IMR-90 (cell line): ENCODE results near the gene PSRC1. TPM values are rescaled to one million over a fixed set of nuclear protein-coding genes. Genes with fewer than 3 reads are reported as not detected.

Experiments
- ATAC-seq: fragments of 200-7000 bp; cut with Tn5 transposase; 2 replicates; pipeline ENCODE4 v1.9.1; 2020; ENCODE audit warnings: low read depth, mild to moderate bottlenecking, moderate library complexity
- BruUV-seq: library from RNA; stranded (reverse); fragments of 400-500 nt; replicated peaks from 2 replicates; lab custom pipeline; 2021; lab: Mats Ljungman, UMichigan
- CTCF ChIA-PET: fragments of 300-600 bp; formaldehyde crosslinking; extraction: SDS; loops from one replicate; lab custom pipeline; 2021; ENCODE audit warnings: antibody characterized with exemption; lab: Yijun Ruan, JAX
- POLR2A ChIA-PET: fragments of 300-600 bp; sonication (Branson Sonifier 250); formaldehyde crosslinking; loops from one replicate; lab custom pipeline; 2022; ENCODE audit warnings: antibody characterized with exemption; ENCODE audit not compliant: unreplicated experiment; lab: Charles Lee
- DNase-seq: peaks from one replicate; pipeline ENCODE4 v3.0.0; 2013
- H2AFZ ChIP-seq: replicated peaks from 2 replicates; pipeline ENCODE3; 2013; ENCODE audit warnings: low read length, mild to moderate bottlenecking; ENCODE audit not compliant: poor library complexity
- H2AK5ac ChIP-seq: 2 replicates; pipeline ENCODE4 v1.6.1; 2013; ENCODE audit warnings: low read depth, low read length, inconsistent platforms
- H2AK9ac ChIP-seq: replicated peaks from 2 replicates; pipeline ENCODE3; 2013; ENCODE audit warnings: mild to moderate bottlenecking, low read depth, low read length, moderate library complexity; ENCODE audit not compliant: poor library complexity
- H2BK120ac ChIP-seq: 2 replicates; pipeline ENCODE4 v1.6.1; 2013; ENCODE audit warnings: low read depth, low read length, inconsistent platforms
- H2BK15ac ChIP-seq: 3 replicates; pipeline ENCODE4 v1.6.1; 2013; ENCODE audit warnings: low read depth, low read length, inconsistent platforms
- H2BK20ac ChIP-seq: 2 replicates; pipeline ENCODE4 v1.6.1; 2013; ENCODE audit warnings: low read depth, mild to moderate bottlenecking, inconsistent platforms, low read length, moderate library complexity
- H2BK5ac ChIP-seq: 2 replicates; pipeline ENCODE4 v1.6.1; 2013; ENCODE audit warnings: mild to moderate bottlenecking, low read depth, low read length, inconsistent platforms; ENCODE audit not compliant: poor library complexity, severe bottlenecking
- H3K14ac ChIP-seq: replicated peaks from 2 replicates; pipeline ENCODE4 v1.6.1; 2013; ENCODE audit warnings: low read depth, low read length, inconsistent platforms
- H3K18ac ChIP-seq: 2 replicates; pipeline ENCODE4 v1.6.1; 2013; ENCODE audit warnings: low read depth, low read length, control low read depth
- H3K23ac ChIP-seq: 2 replicates; pipeline ENCODE4 v1.6.1; 2013; ENCODE audit warnings: low read depth, low read length, inconsistent platforms
- H3K27ac ChIP-seq: 2 replicates; pipeline ENCODE4 v1.5.1; 2013; ENCODE audit warnings: mild to moderate bottlenecking, control low read depth, low read length; ENCODE audit not compliant: insufficient read depth
- H3K27me3 ChIP-seq: 2 replicates; pipeline ENCODE4 v1.6.1; 2013; ENCODE audit warnings: low read length; ENCODE audit not compliant: control insufficient read depth, insufficient read depth
- H3K36me3 ChIP-seq: 2 replicates; pipeline ENCODE4 v1.6.1; 2013; ENCODE audit warnings: low read length, mixed read lengths; ENCODE audit not compliant: control insufficient read depth, insufficient read depth
- H3K4ac ChIP-seq: 2 replicates; pipeline ENCODE4 v1.6.1; 2013; ENCODE audit warnings: low read depth, low read length, inconsistent platforms
- H3K4me1 ChIP-seq: 2 replicates; pipeline ENCODE4 v1.6.1; 2013; ENCODE audit warnings: low read length, mixed read lengths; ENCODE audit not compliant: control insufficient read depth, insufficient read depth
- H3K4me2 ChIP-seq: 2 replicates; pipeline ENCODE4 v1.6.1; 2013; ENCODE audit warnings: low read depth, mild to moderate bottlenecking, control low read depth, low read length, moderate library complexity
- H3K4me3 ChIP-seq: 2 replicates; pipeline ENCODE4 v1.5.1; 2013; ENCODE audit warnings: low read depth, mild to moderate bottlenecking, control low read depth, low read length, moderate library complexity; ENCODE audit not compliant: insufficient read depth
- H3K56ac ChIP-seq: 2 replicates; pipeline ENCODE4 v1.6.1; 2013; ENCODE audit warnings: low read length, inconsistent platforms; ENCODE audit not compliant: insufficient read depth; ENCODE audit errors: extremely low read depth
- H3K79me1 ChIP-seq, 2 experiments: 2 replicates each; pipeline ENCODE4 v1.6.1; 2013; ENCODE audit warnings: low read length in 2 of 2, inconsistent platforms in 1 of 2, low read depth in 1 of 2
- H3K9ac ChIP-seq: 2 replicates; pipeline ENCODE4 v1.6.1; 2013; ENCODE audit warnings: low read depth, low read length, control low read depth
- H3K9me1 ChIP-seq: 2 replicates; pipeline ENCODE4 v1.6.1; 2013; ENCODE audit warnings: low read length, inconsistent platforms; ENCODE audit not compliant: insufficient read depth
- H3K9me3 ChIP-seq: 2 replicates; pipeline ENCODE4 v1.6.1; 2013; ENCODE audit warnings: low read length; ENCODE audit not compliant: control insufficient read depth, insufficient read depth
- H4K20me1 ChIP-seq: 2 replicates; pipeline ENCODE4 v1.6.1; 2013; ENCODE audit warnings: low read length, inconsistent platforms; ENCODE audit not compliant: insufficient read depth
- H4K5ac ChIP-seq: 2 replicates; pipeline ENCODE4 v1.6.1; 2013; ENCODE audit warnings: mild to moderate bottlenecking, low read depth, low read length, control low read depth
- H4K8ac ChIP-seq, 2 experiments: 2 replicates each; pipeline ENCODE4 v1.6.1; 2013; ENCODE audit warnings: low read depth in 2 of 2, low read length in 2 of 2, control low read depth in 1 of 2, inconsistent platforms in 1 of 2
- H4K91ac ChIP-seq: 2 replicates; pipeline ENCODE4 v1.6.1; 2013; ENCODE audit warnings: low read depth, low read length, inconsistent platforms; ENCODE audit not compliant: insufficient read depth
- CEBPB ChIP-seq: IDR thresholded peaks from 2 replicates; pipeline ENCODE4 v1.6.1; 2012; ENCODE audit warnings: low read depth, low read length, improper control_type of control experiment
- CTCF ChIP-seq: conservative IDR thresholded peaks from 2 replicates; pipeline ENCODE4 v1.5.1; 2012; ENCODE audit warnings: mild to moderate bottlenecking, low read depth, low read length, improper control_type of control experiment
- ELK1 ChIP-seq: fragments of 150-350 bp; IDR thresholded peaks from 2 replicates; pipeline ENCODE4 v1.6.1; 2016; ENCODE audit warnings: low read depth, mild to moderate bottlenecking, low read length, moderate library complexity, borderline replicate concordance
- MAFK ChIP-seq: IDR thresholded peaks from 2 replicates; pipeline ENCODE4 v1.6.1; 2012; ENCODE audit warnings: low read depth, low read length, improper control_type of control experiment
- MAZ ChIP-seq: IDR thresholded peaks from 2 replicates; pipeline ENCODE4 v1.6.1; 2012; ENCODE audit warnings: low read depth, mild to moderate bottlenecking, low read length, improper control_type of control experiment, moderate library complexity, borderline replicate concordance
- MXI1 ChIP-seq: IDR thresholded peaks from 2 replicates; pipeline ENCODE4 v1.6.1; 2012; ENCODE audit warnings: low read depth, mild to moderate bottlenecking, low read length, moderate library complexity, borderline replicate concordance
- NFE2L2 ChIP-seq: fragments of 150-350 bp; IDR thresholded peaks from 2 replicates; pipeline ENCODE4 v1.6.1; 2016; ENCODE audit warnings: low read depth, mild to moderate bottlenecking, low read length
- RFX5 ChIP-seq: IDR thresholded peaks from 2 replicates; pipeline ENCODE4 v1.8.0; 2012; ENCODE audit warnings: low read depth, mild to moderate bottlenecking, low read length, moderate library complexity
- WGBS, 2 experiments: methylation state at CpG; one replicate each; pipeline versions ENCODE4 v1.1.5 to v1.1.7; 2013; ENCODE audit warnings: missing lambda C conversion rate in 2 of 2; ENCODE audit not compliant: insufficient read length in 1 of 2; ENCODE audit errors: extremely low coverage in 2 of 2; 5-methylcytosine and 5-hydroxymethylcytosine counted together
- dilution Hi-C: fragments of 300-500 bp; cut with HindIII; formaldehyde crosslinking; loops from one replicate; pipeline ENCODE4 v1.14.3; 2018; ENCODE audit warnings: low sequenced_read_pairs; ENCODE audit not compliant: unreplicated experiment
- in situ Hi-C: fragments of 300-500 bp; cut with MboI; formaldehyde crosslinking; loops from 3 replicates; pipeline ENCODE4 v1.14.3; 2019; ENCODE audit warnings: low sequenced_read_pairs, inconsistent platforms, mixed read lengths
- intact Hi-C: fragments of 100-400 bp; cut with micrococcal nuclease; formaldehyde crosslinking; loops from 2 replicates; pipeline ENCODE4 v1.10.0; 2022
- polyA plus RNA-seq, 3 experiments: library from polyadenylated mRNA; depleted of rRNA; stranded (reverse); fragments of >200 nt; gene quantifications; 2 replicates each; pipeline ENCODE4 v1.2.3, GENCODE V29; 2012; ENCODE audit warnings: low replicate concordance in 1 of 3
- total RNA-seq: library from RNA; depleted of rRNA; stranded (reverse); fragments of >200 nt; gene quantifications from 2 replicates; pipeline ENCODE4 v1.2.3, GENCODE V29; 2012

PSRC1 gene
- total and polyA plus RNA-seq, 2 of the 4 experiments (the other 2 are of a cell fraction), result 34.6 to 40.3 TPM

- Histone ChIP-seq H3K9me1 (no peaks in the 10 kb centered on the region; the same call in 1 of the 2 replicates), H3K18ac (no peak overlapping the region), H4K8ac (no peak overlapping the region), H3K27me3 (no peaks in the 10 kb centered on the region), H2AK5ac (no peak overlapping the region), H3K9ac (no peak overlapping the region), H3K9me3 (no peaks in the 10 kb centered on the region), H3K14ac (no peak overlapping the region), H2BK15ac (no peak overlapping the region), H2AFZ (no peak overlapping the region), H3K23ac (no peak overlapping the region), H3K4me2 (no peak overlapping the region), H2BK20ac (no peak overlapping the region), H3K27ac (no peak overlapping the region), H4K5ac (no peak overlapping the region), H3K56ac (no peak overlapping the region), H3K4me1 (no peaks in the 10 kb centered on the region), H3K36me3 (no peaks in the 10 kb centered on the region), H3K4me3 (no peak overlapping the region), H4K91ac (no peak overlapping the region), H2AK9ac (peak overlapping the region; percentile 48), H2BK120ac (no peak overlapping the region), H3K4ac (no peak overlapping the region), H3K79me1 (no peaks in the 10 kb centered on the region), H4K20me1 (no peaks in the 10 kb centered on the region), H2BK5ac (no peak overlapping the region)
- in situ Hi-C loops, result loop anchor here (10.0 kb wide), 1 partner anchor 273 kb away; the partner anchor contains the start of gene GPR61
- ChIA-PET CTCF (interaction anchor here (1.6 kb wide), 1 partner anchor 138 kb away, joined by 4 read pairs; no protein-coding TSS in a partner anchor), POLR2A (no interaction called here)
- dilution Hi-C loops, result no loop called here
- ATAC-seq (no peak), DNase-seq (no peak)
- intact Hi-C loops, result loop anchor here (5.0 kb wide), 1 partner anchor 271 kb away; no protein-coding TSS in a partner anchor
- no TSS peak for BruUV-seq
- TF ChIP-seq RFX5 (no peak), MAFK (no peak), MAZ (no peak), CTCF (no peak), MXI1 (no peak), CEBPB (no peak), ELK1 (no peak), NFE2L2 (no peak)
- 100% methylated on average over 1 of the region's 6 CpGs; no CpG with 5 or more reads in 1 of the 2 experiments for WGBS, 2 experiments
Measured at GRCh38 chr1:109261578-109261977, 21.4 kb downstream of the PSRC1 start.
